HCT116 (cell line): ENCODE data around the gene HK3.

ENCODE experiments used
- CBX3 ChIP-seq: IDR thresholded peaks from 2 replicates; pipeline ENCODE4 v1.6.1; 2012; ENCODE audit warnings: low read depth
- JUND ChIP-seq: IDR thresholded peaks from 2 replicates; pipeline ENCODE4 v1.6.1; 2012
- POLR2A ChIP-seq: IDR thresholded peaks from 2 replicates; pipeline ENCODE4 v1.7.0; 2011; ENCODE audit warnings: borderline replicate concordance; ENCODE audit not compliant: insufficient read depth, insufficient read length; ENCODE audit errors: extremely low read depth
- POLR2AphosphoS5 ChIP-seq: IDR thresholded peaks from 2 replicates; pipeline ENCODE4 v1.6.1; 2011; ENCODE audit warnings: mild to moderate bottlenecking, low read depth, low read length, moderate library complexity
- RAD21 ChIP-seq: IDR thresholded peaks from 2 replicates; pipeline ENCODE4 v1.6.1; 2012; ENCODE audit warnings: low read depth, mild to moderate bottlenecking
- SP1 ChIP-seq: IDR thresholded peaks from 2 replicates; pipeline ENCODE4 v1.6.1; 2012; ENCODE audit warnings: low read depth
- SRF ChIP-seq: IDR thresholded peaks from 2 replicates; pipeline ENCODE4 v1.6.1; 2012; ENCODE audit warnings: low read depth
- TCF7L2 ChIP-seq: IDR thresholded peaks from 2 replicates; pipeline ENCODE4 v1.7.0; 2011; ENCODE audit warnings: borderline replicate concordance, inconsistent platforms; ENCODE audit not compliant: insufficient read depth, insufficient read length; ENCODE audit errors: extremely low read depth
- TF ChIP-seq, protein P1 (sequence below), 3 experiments: fragments of 200-600 bp in 1 of 3; sonication (generic) in 1 of 3; IDR thresholded peaks in 2 of 3; conservative IDR thresholded peaks in 1 of 3; 2 replicates each; pipeline ENCODE4 v1.5.1; 2012 to 2017; ENCODE audit warnings: low read depth in 2 of 3, low read length in 2 of 3, antibody characterized with exemption in 1 of 3, borderline replicate concordance in 1 of 3, control low read depth in 1 of 3, mild to moderate bottlenecking in 1 of 3, mixed read lengths in 1 of 3, mixed run types in 1 of 3, moderate library complexity in 1 of 3; ENCODE audit not compliant: insufficient read depth in 1 of 3
- TF ChIP-seq, protein P2 (sequence below): IDR thresholded peaks from 2 replicates; pipeline ENCODE4 v1.6.1; 2012
- TF ChIP-seq, protein P3 (sequence below): IDR thresholded peaks from 2 replicates; pipeline ENCODE4 v1.6.1; 2011; ENCODE audit warnings: mild to moderate bottlenecking, low read length, moderate library complexity; ENCODE audit not compliant: insufficient replicate concordance; ENCODE audit errors: extremely low read depth

DNA sequence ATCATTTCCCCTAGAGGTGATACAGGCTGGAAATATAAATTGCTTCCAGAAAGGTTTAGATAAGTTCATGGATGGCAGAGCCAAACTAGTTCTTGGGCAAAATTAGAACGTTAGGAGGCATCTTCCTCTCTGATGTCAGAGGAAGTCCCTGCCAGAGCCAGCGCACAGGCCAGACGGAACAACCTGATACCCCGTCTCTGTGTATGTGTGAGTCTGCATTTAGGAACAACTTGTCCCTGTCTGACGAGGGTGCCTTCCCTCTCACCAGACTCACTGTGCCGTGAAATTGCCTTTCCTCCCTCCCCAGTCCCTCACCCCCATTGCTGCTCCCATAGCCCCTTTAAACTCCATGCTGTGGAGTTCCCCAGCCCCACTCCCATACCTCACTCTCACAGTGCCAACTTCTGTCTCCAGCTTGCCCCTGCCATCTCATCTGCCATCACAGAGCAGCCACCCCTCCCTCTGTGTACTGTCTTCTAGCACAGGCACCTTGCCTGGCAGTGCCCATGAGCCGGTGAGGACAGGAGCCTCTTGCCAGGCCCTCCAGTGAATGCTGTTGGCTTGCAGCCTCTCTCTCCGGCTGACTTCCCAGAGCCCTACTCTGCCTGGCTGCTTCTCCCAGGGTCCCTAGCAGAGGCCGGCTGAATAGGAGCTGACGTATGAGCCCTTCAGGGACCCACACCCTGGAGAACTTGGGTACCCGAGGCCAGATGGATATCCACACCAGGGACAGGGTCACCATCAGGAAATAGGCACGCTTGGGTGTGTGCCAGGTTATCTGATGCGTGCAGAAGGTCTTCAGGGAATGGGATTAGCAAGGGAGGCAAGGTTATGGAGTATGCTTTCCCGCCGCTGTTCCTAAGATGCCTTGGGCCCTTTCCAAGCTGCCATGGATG is 62.1 kb downstream of the HK3 start:
- TF ChIP-seq, protein P1, sequence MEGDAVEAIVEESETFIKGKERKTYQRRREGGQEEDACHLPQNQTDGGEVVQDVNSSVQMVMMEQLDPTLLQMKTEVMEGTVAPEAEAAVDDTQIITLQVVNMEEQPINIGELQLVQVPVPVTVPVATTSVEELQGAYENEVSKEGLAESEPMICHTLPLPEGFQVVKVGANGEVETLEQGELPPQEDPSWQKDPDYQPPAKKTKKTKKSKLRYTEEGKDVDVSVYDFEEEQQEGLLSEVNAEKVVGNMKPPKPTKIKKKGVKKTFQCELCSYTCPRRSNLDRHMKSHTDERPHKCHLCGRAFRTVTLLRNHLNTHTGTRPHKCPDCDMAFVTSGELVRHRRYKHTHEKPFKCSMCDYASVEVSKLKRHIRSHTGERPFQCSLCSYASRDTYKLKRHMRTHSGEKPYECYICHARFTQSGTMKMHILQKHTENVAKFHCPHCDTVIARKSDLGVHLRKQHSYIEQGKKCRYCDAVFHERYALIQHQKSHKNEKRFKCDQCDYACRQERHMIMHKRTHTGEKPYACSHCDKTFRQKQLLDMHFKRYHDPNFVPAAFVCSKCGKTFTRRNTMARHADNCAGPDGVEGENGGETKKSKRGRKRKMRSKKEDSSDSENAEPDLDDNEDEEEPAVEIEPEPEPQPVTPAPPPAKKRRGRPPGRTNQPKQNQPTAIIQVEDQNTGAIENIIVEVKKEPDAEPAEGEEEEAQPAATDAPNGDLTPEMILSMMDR (IDR thresholded peaks at IDR 0.05 in 2 of 3, conservative IDR thresholded peaks at IDR 0.05 in 1 of 3; ENCODE audit: borderline replicate concordance in 1 of 3, insufficient read depth in 1 of 3, low read depth in 2 of 3, low read length in 2 of 3): no peak
- TF ChIP-seq RAD21: no peak
- TF ChIP-seq POLR2A: no peak
- TF ChIP-seq JUND: no peak
- no peak for TF ChIP-seq SRF
- no peak for TF ChIP-seq SP1
- TF ChIP-seq, protein P2, sequence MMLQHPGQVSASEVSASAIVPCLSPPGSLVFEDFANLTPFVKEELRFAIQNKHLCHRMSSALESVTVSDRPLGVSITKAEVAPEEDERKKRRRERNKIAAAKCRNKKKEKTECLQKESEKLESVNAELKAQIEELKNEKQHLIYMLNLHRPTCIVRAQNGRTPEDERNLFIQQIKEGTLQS: no peak
- no peak for TF ChIP-seq POLR2AphosphoS5
- no peak for TF ChIP-seq CBX3
- TF ChIP-seq TCF7L2: no peak
- TF ChIP-seq, protein P3, sequence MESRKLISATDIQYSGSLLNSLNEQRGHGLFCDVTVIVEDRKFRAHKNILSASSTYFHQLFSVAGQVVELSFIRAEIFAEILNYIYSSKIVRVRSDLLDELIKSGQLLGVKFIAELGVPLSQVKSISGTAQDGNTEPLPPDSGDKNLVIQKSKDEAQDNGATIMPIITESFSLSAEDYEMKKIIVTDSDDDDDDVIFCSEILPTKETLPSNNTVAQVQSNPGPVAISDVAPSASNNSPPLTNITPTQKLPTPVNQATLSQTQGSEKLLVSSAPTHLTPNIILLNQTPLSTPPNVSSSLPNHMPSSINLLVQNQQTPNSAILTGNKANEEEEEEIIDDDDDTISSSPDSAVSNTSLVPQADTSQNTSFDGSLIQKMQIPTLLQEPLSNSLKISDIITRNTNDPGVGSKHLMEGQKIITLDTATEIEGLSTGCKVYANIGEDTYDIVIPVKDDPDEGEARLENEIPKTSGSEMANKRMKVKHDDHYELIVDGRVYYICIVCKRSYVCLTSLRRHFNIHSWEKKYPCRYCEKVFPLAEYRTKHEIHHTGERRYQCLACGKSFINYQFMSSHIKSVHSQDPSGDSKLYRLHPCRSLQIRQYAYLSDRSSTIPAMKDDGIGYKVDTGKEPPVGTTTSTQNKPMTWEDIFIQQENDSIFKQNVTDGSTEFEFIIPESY: no peak
